Sigmoid colon (tissue), 7 donors: ENCODE measurements around the gene CCDC7. TPM values are rescaled to one million over a fixed set of nuclear protein-coding genes. Genes with fewer than 3 reads are reported as not detected.

ENCODE experiments used
- DNase-seq: peaks from one replicate; pipeline ENCODE4 v3.0.0-alpha.2; 2019
- H3K27ac ChIP-seq, 4 donors: fragments of 200-600 bp; sonication (generic); one replicate each; pipeline ENCODE4 v1.5.1; 2016 to 2019; ENCODE audit warnings: mild to moderate bottlenecking in 1 of 4
- H3K27me3 ChIP-seq, 3 donors: fragments of 200-600 bp; sonication (generic); one replicate each; pipeline ENCODE4 v1.5.1; 2019; ENCODE audit warnings: mild to moderate bottlenecking in 1 of 3
- H3K36me3 ChIP-seq, 4 donors: fragments of 200-600 bp; sonication (generic); one replicate each; pipeline ENCODE4 v1.5.1; 2016 to 2019
- H3K4me1 ChIP-seq, 4 donors: fragments of 200-600 bp; sonication (generic); one replicate each; pipeline ENCODE4 v1.5.1; 2017 to 2019
- H3K4me3 ChIP-seq, 4 donors: fragments of 200-600 bp; sonication (generic); one replicate each; pipeline ENCODE4 v1.5.1; 2017 to 2019; ENCODE audit warnings: mild to moderate bottlenecking in 2 of 4, moderate library complexity in 1 of 4
- H3K9me3 ChIP-seq, 4 donors: fragments of 200-600 bp in 3 of 4; sonication (generic) in 3 of 4; one replicate each; pipeline versions ENCODE4 v1.5.1 to v1.6.1; 2013 to 2019
- CTCF ChIP-seq, 4 experiments: fragments of 450-650 bp in 3 of 4; fragments of 200-600 bp in 1 of 4; IDR thresholded peaks; one replicate each; pipeline ENCODE4 v1.5.1; 2016 to 2019; ENCODE audit warnings: antibody characterized with exemption in 4 of 4, mild to moderate bottlenecking in 3 of 4, moderate library complexity in 2 of 4
- EP300 ChIP-seq, 4 donors: sonication (generic); formaldehyde crosslinking; IDR thresholded peaks; one replicate each; pipeline ENCODE4 v1.6.1; 2017; ENCODE audit warnings: antibody characterized with exemption in 4 of 4
- POLR2A ChIP-seq, 2 donors: fragments of 450-650 bp; IDR thresholded peaks; one replicate each; pipeline ENCODE4 v1.6.1; 2016; ENCODE audit warnings: antibody characterized with exemption in 2 of 2, mild to moderate bottlenecking in 2 of 2, moderate library complexity in 2 of 2
- POLR2AphosphoS5 ChIP-seq, 4 donors: sonication (generic); formaldehyde crosslinking; IDR thresholded peaks; one replicate each; pipeline ENCODE4 v1.6.1; 2017; ENCODE audit warnings: antibody characterized with exemption in 4 of 4
- WGBS, 2 donors: extraction: QIAGEN DNeasy Blood & Tissue Kit; methylation state at CpG; one replicate each; pipeline ENCODE4 v1.1.7; 2013; 5-methylcytosine and 5-hydroxymethylcytosine counted together
- intact Hi-C: fragments of 100-400 bp; cut with DNase I; formaldehyde crosslinking; loops from one replicate; pipeline ENCODE4 v1.15.1; 2023
- polyA plus RNA-seq, 3 donors: library from polyadenylated mRNA; stranded (reverse); fragments of 200-250 nt; gene quantifications; one replicate each; pipeline ENCODE4 v1.2.3, GENCODE V29; 2013
- total RNA-seq, 4 donors: library from RNA; depleted of rRNA; stranded (reverse); fragments of >200 nt; gene quantifications; one replicate each; pipeline ENCODE4 v1.1.0, GENCODE V29; 2016
- donor health status: healthy with polysubstance abuse.
- donor health status: Bipolar disorder and iron deficiency.
- donor health status: healthy.

The CCDC7 gene
- total and polyA plus RNA-seq, 7 donors = 0.46 to 84.9 (median 42.9) TPM

GRCh38 chr10:32516567-32517495, 70.9 kb downstream of the CCDC7 start:
- WGBS, 2 donors = 88 to 89% methylated on average over 4 of the region's 4 CpGs

GRCh38 chr10:32530231-32530630, 84.3 kb downstream of the CCDC7 start:
- H3K27me3 ChIP-seq = no peaks in the 10 kb centered on the region
- intact Hi-C loops = no loop called here
- no peak overlapping the region for H3K27ac ChIP-seq
- H3K4me3 ChIP-seq = no peak overlapping the region
- H3K36me3 ChIP-seq = no peaks in the 10 kb centered on the region
- H3K4me1 ChIP-seq = no peaks in the 10 kb centered on the region
- TF ChIP-seq CTCF (IDR thresholded peaks at IDR 0.05) = no peak
- no peak for TF ChIP-seq POLR2A (IDR thresholded peaks at IDR 0.05)
- peaks cover 0 to 2% (median 0%) of the 10 kb centered on the region in 4 donors for H3K9me3 ChIP-seq
- no peak for DNase-seq

More at GRCh38 chr10:32516567-32517495, 70.9 kb downstream of the CCDC7 start:
- Histone ChIP-seq H3K4me1 (no peaks in the 10 kb centered on the region), H3K27ac (no peak overlapping the region), H3K4me3 (no peak overlapping the region), H3K9me3 (peaks cover 0 to 9% (median 0%) of the 10 kb centered on the region in 4 donors), H3K27me3 (no peaks in the 10 kb centered on the region), H3K36me3 (no peaks in the 10 kb centered on the region)
- TF ChIP-seq POLR2AphosphoS5 (IDR thresholded peaks at IDR 0.05) (no peak), EP300 (IDR thresholded peaks at IDR 0.05) (no peak)
- intact Hi-C loops = no loop called here
- DNase-seq = no peak

GRCh38 chr10:32538256-32538655, 92.3 kb downstream of the CCDC7 start:
- WGBS, 2 donors = 61 to 81% methylated on average over 3 of the region's 3 CpGs
- Histone ChIP-seq H3K4me3 (no peak overlapping the region), H3K27ac (no peak overlapping the region), H3K9me3 (peaks cover 0 to 2% (median 0%) of the 10 kb centered on the region in 4 donors), H3K27me3 (no peaks in the 10 kb centered on the region), H3K36me3 (no peaks in the 10 kb centered on the region), H3K4me1 (no peaks in the 10 kb centered on the region)
- no peak for DNase-seq
- no peak for TF ChIP-seq CTCF (IDR thresholded peaks at IDR 0.05)
- TF ChIP-seq POLR2A (IDR thresholded peaks at IDR 0.05) = no peak
- no peak for TF ChIP-seq EP300 (IDR thresholded peaks at IDR 0.05)
- TF ChIP-seq POLR2AphosphoS5 (IDR thresholded peaks at IDR 0.05) = no peak
- intact Hi-C loops = no loop called here

GRCh38 chr10:32540691-32541470, 94.9 kb downstream of the CCDC7 start:
- H3K27ac ChIP-seq = no peak overlapping the region
- peaks cover 0 to 10% (median 0%) of the 10 kb centered on the region in 4 donors for H3K36me3 ChIP-seq
- H3K9me3 ChIP-seq = no peaks in the 10 kb centered on the region
- H3K4me3 ChIP-seq = no peak overlapping the region
- no peak for TF ChIP-seq CTCF (IDR thresholded peaks at IDR 0.05)
- no peak for TF ChIP-seq POLR2AphosphoS5 (IDR thresholded peaks at IDR 0.05)
- TF ChIP-seq EP300 (IDR thresholded peaks at IDR 0.05) = no peak
- TF ChIP-seq POLR2A (IDR thresholded peaks at IDR 0.05) = no peak
- no peaks in the 10 kb centered on the region for H3K4me1 ChIP-seq
- no peaks in the 10 kb centered on the region for H3K27me3 ChIP-seq
- intact Hi-C loops = no loop called here
- DNase-seq = no peak
- 90 to 92% methylated on average over 6 of the region's 6 CpGs for WGBS, 2 donors

GRCh38 chr10:32548208-32548607, 102.3 kb downstream of the CCDC7 start:
- Histone ChIP-seq H3K4me1 (no peaks in the 10 kb centered on the region), H3K4me3 (no peak overlapping the region), H3K27me3 (no peaks in the 10 kb centered on the region), H3K9me3 (no peaks in the 10 kb centered on the region), H3K27ac (no peak overlapping the region), H3K36me3 (peaks cover 0 to 17% (median 0%) of the 10 kb centered on the region in 4 donors)
- TF ChIP-seq POLR2A (IDR thresholded peaks at IDR 0.05) = no peak
- no peak for TF ChIP-seq POLR2AphosphoS5 (IDR thresholded peaks at IDR 0.05)
- no peak for TF ChIP-seq CTCF (IDR thresholded peaks at IDR 0.05)
- no peak for TF ChIP-seq EP300 (IDR thresholded peaks at IDR 0.05)
- DNase-seq = no peak
- 95% methylated on average over 7 of the region's 7 CpGs for WGBS, 2 donors
- intact Hi-C loops = no loop called here
